ENCODE data around the gene PKHD1.

GRCh38 chr6:51959744-51960383 lies 127.5 kb downstream of the PKHD1 start:
- no peak for TF ChIP-seq REST (IDR thresholded peaks at IDR 0.05; ENCODE audit: low read depth)
- no peak for TF ChIP-seq CEBPB (IDR thresholded peaks at IDR 0.05)
- no peak for TF ChIP-seq FOXM1 (IDR thresholded peaks at IDR 0.05; ENCODE audit: borderline replicate concordance, low read depth)
- TF ChIP-seq ZBTB7A (IDR thresholded peaks at IDR 0.05; ENCODE audit: low read depth) = no peak
- no peak for TF ChIP-seq EP300 (IDR thresholded peaks at IDR 0.05; ENCODE audit: borderline replicate concordance)

Data from Ishikawa (cell line).